B cell (primary cell): ENCODE results near the gene THSD4. TPM values are rescaled to one million over a fixed set of nuclear protein-coding genes. Genes with fewer than 3 reads are reported as not detected.

Experiments
- ATAC-seq: fragments of 200-7000 bp; cut with Tn5 transposase; one replicate; pipeline ENCODE4 v1.10.0; 2021; ENCODE audit warnings: low read depth, mild to moderate bottlenecking, moderate number of reproducible peaks, moderate library complexity
- CTCF ChIA-PET: fragments of 350-600 bp; sonication (Branson Sonifier 250); formaldehyde crosslinking; loops from one replicate; lab custom pipeline; 2021; ENCODE audit warnings: antibody characterized with exemption, inconsistent platforms; lab: Charles Lee
- POLR2A ChIA-PET: fragments of 350-600 bp; sonication (Branson Sonifier 250); formaldehyde crosslinking; loops from one replicate; lab custom pipeline; 2021; ENCODE audit warnings: antibody characterized with exemption; lab: Charles Lee
- DNase-seq: peaks from one replicate; pipeline ENCODE4 v3.0.0; 2013
- H2AFZ ChIP-seq: 2 replicates; pipeline ENCODE4 v1.6.1; 2012; ENCODE audit warnings: mild to moderate bottlenecking, low read depth, low read length; ENCODE audit not compliant: insufficient read depth, poor library complexity, severe bottlenecking
- H3K27ac ChIP-seq, 2 donors: 1 replicate in 1 of 2; 2 replicates in 1 of 2; pipeline ENCODE4 v1.5.1; 2012 to 2013; ENCODE audit warnings: low read length in 2 of 2, mild to moderate bottlenecking in 2 of 2, moderate library complexity in 1 of 2
- H3K27me3 ChIP-seq, 4 experiments: fragments of 200-600 bp in 1 of 4; sonication (generic) in 1 of 4; replicated peaks in 1 of 4; 1 replicate in 2 of 4; 2 replicates in 2 of 4; pipeline versions ENCODE4 v1.6.1 to v1.7.0; 2013 to 2016; ENCODE audit warnings: low read length in 3 of 4, mild to moderate bottlenecking in 2 of 4, mixed read lengths in 1 of 4, moderate library complexity in 1 of 4; ENCODE audit not compliant: insufficient read depth in 4 of 4, control insufficient read depth in 3 of 4; ENCODE audit errors: control extremely low read depth in 1 of 4
- H3K36me3 ChIP-seq, 2 experiments: replicated peaks in 1 of 2; 1 replicate in 1 of 2; 2 replicates in 1 of 2; pipeline versions ENCODE4 v1.6.1 to v1.7.1; 2013; ENCODE audit warnings: low read length in 1 of 2; ENCODE audit not compliant: insufficient read depth in 2 of 2, control insufficient read depth in 1 of 2; ENCODE audit errors: control extremely low read depth in 1 of 2, extremely low read depth in 1 of 2
- H3K4me1 ChIP-seq, 2 donors: fragments of 200-600 bp in 1 of 2; sonication (generic) in 1 of 2; 1 replicate in 1 of 2; 2 replicates in 1 of 2; pipeline versions ENCODE4 v1.5.1 to v1.6.1; 2013 to 2017; ENCODE audit warnings: low read length in 2 of 2; ENCODE audit not compliant: control insufficient read depth in 2 of 2, insufficient read depth in 2 of 2
- H3K4me2 ChIP-seq: replicated peaks from 2 replicates; pipeline ENCODE3; 2012; ENCODE audit warnings: mild to moderate bottlenecking, low read depth, low read length; ENCODE audit not compliant: poor library complexity, severe bottlenecking
- H3K4me3 ChIP-seq, 5 experiments: fragments of 200-600 bp in 1 of 5; sonication (generic) in 1 of 5; 1 replicate in 3 of 5; 2 replicates in 2 of 5; pipeline versions ENCODE4 v1.5.1 to v1.7.0; 2011 to 2016; ENCODE audit warnings: low read length in 4 of 5, mild to moderate bottlenecking in 4 of 5, low read depth in 2 of 5, control low read depth in 1 of 5, moderate library complexity in 1 of 5; ENCODE audit not compliant: insufficient read depth in 1 of 5; ENCODE audit errors: control extremely low read depth in 1 of 5, extremely low read depth in 1 of 5
- H3K79me2 ChIP-seq: fragments of 200-600 bp; sonication (generic); one replicate; pipeline ENCODE4 v1.6.0; 2016; ENCODE audit warnings: low read length; ENCODE audit not compliant: control insufficient read depth, insufficient read depth
- H3K9ac ChIP-seq: fragments of 200-600 bp; sonication (generic); 2 replicates; pipeline ENCODE4 v1.6.1; 2017; ENCODE audit warnings: mild to moderate bottlenecking, low read length, moderate library complexity
- H3K9me3 ChIP-seq, 3 donors: one replicate each; pipeline versions ENCODE4 v1.6.1 to v1.7.1; 2013; ENCODE audit warnings: low read length in 2 of 3; ENCODE audit not compliant: control insufficient read depth in 2 of 3, insufficient read depth in 1 of 3; ENCODE audit errors: control extremely low read depth in 1 of 3
- H4K20me1 ChIP-seq: 2 replicates; pipeline ENCODE4 v1.6.0; 2012; ENCODE audit warnings: mild to moderate bottlenecking, low read length; ENCODE audit not compliant: insufficient read depth, control insufficient read depth, poor library complexity, severe bottlenecking
- H3K27ac Mint-ChIP-seq: one replicate; pipeline ENCODE4 v1.8.0; 2021; ENCODE audit warnings: mixed read lengths
- H3K27me3 Mint-ChIP-seq: one replicate; pipeline ENCODE4 v1.8.0; 2021; ENCODE audit warnings: mixed read lengths
- H3K4me1 Mint-ChIP-seq: one replicate; pipeline ENCODE4 v1.8.0; 2021; ENCODE audit warnings: mixed read lengths
- H3K4me3 Mint-ChIP-seq: one replicate; pipeline ENCODE4 v1.8.0; 2021; ENCODE audit warnings: mixed read lengths
- H3K9me3 Mint-ChIP-seq: one replicate; pipeline ENCODE4 v1.8.0; 2022; ENCODE audit warnings: mixed read lengths; ENCODE audit not compliant: insufficient read depth
- EZH2 ChIP-seq: IDR thresholded peaks from 2 replicates; pipeline ENCODE4 v1.6.1; 2012; ENCODE audit warnings: borderline replicate concordance, low read depth, mild to moderate bottlenecking, moderate library complexity, low read length; ENCODE audit not compliant: insufficient read depth, poor library complexity, severe bottlenecking
- WGBS: methylation state at CpG from one replicate; pipeline ENCODE4 v1.1.5; 2013; ENCODE audit warnings: missing lambda C conversion rate; ENCODE audit not compliant: insufficient coverage; 5-methylcytosine and 5-hydroxymethylcytosine counted together
- intact Hi-C: fragments of 100-400 bp; cut with micrococcal nuclease; formaldehyde crosslinking; loops from one replicate; pipeline ENCODE4 v1.10.0; 2022
- polyA plus RNA-seq: library from polyadenylated mRNA; depleted of rRNA; stranded (reverse); fragments of >200 nt; gene quantifications from 2 replicates; pipeline ENCODE4 v1.2.3, GENCODE V29; 2012
- total RNA-seq, 2 donors: library from RNA; stranded (reverse); fragments of 120-200 nt in 1 of 2; gene quantifications; 1 replicate in 1 of 2; 2 replicates in 1 of 2; pipeline versions ENCODE4 v1.2.3 to v1.2.4, GENCODE V29; 2013 to 2022
- TF ChIP-seq, protein P1 (sequence below): fragments of 200-600 bp; IDR thresholded peaks from one replicate; pipeline ENCODE4 v1.8.0; 2022; ENCODE audit warnings: antibody characterized with exemption, mild to moderate bottlenecking

Gene THSD4
- total and polyA plus RNA-seq, 2 donors (not counting 1 experiment from before 2014, with no cell fraction given) = not detected

GRCh38 chr15:71567173-71567572 is 451.9 kb downstream of the THSD4 start:
- H3K4me3 ChIP-seq = no peak overlapping the region
- WGBS = 90% methylated on average over 2 of the region's 3 CpGs
- intact Hi-C loops = no loop called here
- ATAC-seq (no peak), DNase-seq (no peak)
- peaks cover 0 to 2% (median 0%) of the 10 kb centered on the region in 3 donors for H3K9me3 ChIP-seq
- H3K27ac ChIP-seq = no peak overlapping the region
- Mint-ChIP-seq H3K4me3 (no peak overlapping the region), H3K27ac (no peak overlapping the region), H3K27me3 (peaks cover 3% of the 10 kb centered on the region), H3K9me3 (no peaks in the 10 kb centered on the region), H3K4me1 (no peaks in the 10 kb centered on the region)
- no peak overlapping the region for H3K4me2 ChIP-seq
- no peaks in the 10 kb centered on the region for H3K36me3 ChIP-seq
- no peaks in the 10 kb centered on the region for H3K79me2 ChIP-seq
- H3K9ac ChIP-seq = no peak overlapping the region
- H4K20me1 ChIP-seq = no peaks in the 10 kb centered on the region
- H3K27me3 ChIP-seq = peaks cover 0 to 2% (median 0%) of the 10 kb centered on the region in 4 experiments
- no peak for TF ChIP-seq EZH2
- TF ChIP-seq, protein P1, sequence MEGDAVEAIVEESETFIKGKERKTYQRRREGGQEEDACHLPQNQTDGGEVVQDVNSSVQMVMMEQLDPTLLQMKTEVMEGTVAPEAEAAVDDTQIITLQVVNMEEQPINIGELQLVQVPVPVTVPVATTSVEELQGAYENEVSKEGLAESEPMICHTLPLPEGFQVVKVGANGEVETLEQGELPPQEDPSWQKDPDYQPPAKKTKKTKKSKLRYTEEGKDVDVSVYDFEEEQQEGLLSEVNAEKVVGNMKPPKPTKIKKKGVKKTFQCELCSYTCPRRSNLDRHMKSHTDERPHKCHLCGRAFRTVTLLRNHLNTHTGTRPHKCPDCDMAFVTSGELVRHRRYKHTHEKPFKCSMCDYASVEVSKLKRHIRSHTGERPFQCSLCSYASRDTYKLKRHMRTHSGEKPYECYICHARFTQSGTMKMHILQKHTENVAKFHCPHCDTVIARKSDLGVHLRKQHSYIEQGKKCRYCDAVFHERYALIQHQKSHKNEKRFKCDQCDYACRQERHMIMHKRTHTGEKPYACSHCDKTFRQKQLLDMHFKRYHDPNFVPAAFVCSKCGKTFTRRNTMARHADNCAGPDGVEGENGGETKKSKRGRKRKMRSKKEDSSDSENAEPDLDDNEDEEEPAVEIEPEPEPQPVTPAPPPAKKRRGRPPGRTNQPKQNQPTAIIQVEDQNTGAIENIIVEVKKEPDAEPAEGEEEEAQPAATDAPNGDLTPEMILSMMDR = no peak
- H2AFZ ChIP-seq = no peak overlapping the region
- POLR2A ChIA-PET = no interaction called here
- H3K4me1 ChIP-seq = no peaks in the 10 kb centered on the region
- CTCF ChIA-PET = no interaction called here

GRCh38 chr15:71568227-71568626 is 453.0 kb downstream of the THSD4 start:
- no peak overlapping the region for H3K4me2 ChIP-seq
- POLR2A ChIA-PET = no interaction called here
- H3K9ac ChIP-seq = no peak overlapping the region
- no CpG with 5 or more reads among the region's 1 CpG for WGBS
- ATAC-seq (no peak), DNase-seq (no peak)
- Mint-ChIP-seq H3K4me1 (no peaks in the 10 kb centered on the region), H3K9me3 (no peaks in the 10 kb centered on the region), H3K4me3 (no peak overlapping the region), H3K27ac (no peak overlapping the region), H3K27me3 (no peaks in the 10 kb centered on the region)
- no peaks in the 10 kb centered on the region for H4K20me1 ChIP-seq
- H3K27ac ChIP-seq = no peak overlapping the region
- intact Hi-C loops = no loop called here
- no peak overlapping the region for H3K4me3 ChIP-seq
- no peaks in the 10 kb centered on the region for H3K36me3 ChIP-seq
- peaks cover 0 to 2% (median 0%) of the 10 kb centered on the region in 3 donors for H3K9me3 ChIP-seq
- no peaks in the 10 kb centered on the region for H3K79me2 ChIP-seq
- TF ChIP-seq EZH2 = no peak
- TF ChIP-seq, protein P1 = no peak
- CTCF ChIA-PET = no interaction called here
- no peak overlapping the region for H2AFZ ChIP-seq
- H3K4me1 ChIP-seq = no peaks in the 10 kb centered on the region
- H3K27me3 ChIP-seq = peaks cover 0 to 4% (median 1%) of the 10 kb centered on the region in 4 experiments
